ENCODE results near the gene ACTN2.

DNA sequence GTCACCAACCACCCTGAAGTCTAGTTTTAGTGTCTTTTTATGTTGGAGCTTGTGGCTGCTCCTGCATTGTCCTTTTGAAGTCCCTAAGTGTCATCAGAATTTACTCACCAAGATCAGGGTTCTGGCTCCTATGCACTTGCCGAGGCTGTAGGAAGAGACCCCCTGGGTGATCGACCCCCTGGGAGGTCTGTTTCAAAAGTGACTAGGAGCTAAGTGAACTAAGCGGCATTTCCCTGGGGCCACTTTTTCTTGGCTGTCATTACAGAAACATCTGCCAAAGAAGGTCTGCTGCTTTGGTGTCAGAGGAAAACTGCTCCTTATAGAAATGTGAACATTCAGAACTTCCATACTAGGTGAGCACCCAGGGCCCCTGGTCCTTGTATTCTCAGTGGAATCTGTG is 39.4 kb downstream of the ACTN2 start:
- TF ChIP-seq, protein P1, sequence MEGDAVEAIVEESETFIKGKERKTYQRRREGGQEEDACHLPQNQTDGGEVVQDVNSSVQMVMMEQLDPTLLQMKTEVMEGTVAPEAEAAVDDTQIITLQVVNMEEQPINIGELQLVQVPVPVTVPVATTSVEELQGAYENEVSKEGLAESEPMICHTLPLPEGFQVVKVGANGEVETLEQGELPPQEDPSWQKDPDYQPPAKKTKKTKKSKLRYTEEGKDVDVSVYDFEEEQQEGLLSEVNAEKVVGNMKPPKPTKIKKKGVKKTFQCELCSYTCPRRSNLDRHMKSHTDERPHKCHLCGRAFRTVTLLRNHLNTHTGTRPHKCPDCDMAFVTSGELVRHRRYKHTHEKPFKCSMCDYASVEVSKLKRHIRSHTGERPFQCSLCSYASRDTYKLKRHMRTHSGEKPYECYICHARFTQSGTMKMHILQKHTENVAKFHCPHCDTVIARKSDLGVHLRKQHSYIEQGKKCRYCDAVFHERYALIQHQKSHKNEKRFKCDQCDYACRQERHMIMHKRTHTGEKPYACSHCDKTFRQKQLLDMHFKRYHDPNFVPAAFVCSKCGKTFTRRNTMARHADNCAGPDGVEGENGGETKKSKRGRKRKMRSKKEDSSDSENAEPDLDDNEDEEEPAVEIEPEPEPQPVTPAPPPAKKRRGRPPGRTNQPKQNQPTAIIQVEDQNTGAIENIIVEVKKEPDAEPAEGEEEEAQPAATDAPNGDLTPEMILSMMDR (conservative IDR thresholded peaks at IDR 0.05; ENCODE audit: low read length) = no peak
- no peak for TF ChIP-seq EZH2phosphoT487 (IDR thresholded peaks at IDR 0.05; ENCODE audit: borderline replicate concordance)

All from Loucy (cell line).